ENCODE results near the gene PTAFR.

DNA sequence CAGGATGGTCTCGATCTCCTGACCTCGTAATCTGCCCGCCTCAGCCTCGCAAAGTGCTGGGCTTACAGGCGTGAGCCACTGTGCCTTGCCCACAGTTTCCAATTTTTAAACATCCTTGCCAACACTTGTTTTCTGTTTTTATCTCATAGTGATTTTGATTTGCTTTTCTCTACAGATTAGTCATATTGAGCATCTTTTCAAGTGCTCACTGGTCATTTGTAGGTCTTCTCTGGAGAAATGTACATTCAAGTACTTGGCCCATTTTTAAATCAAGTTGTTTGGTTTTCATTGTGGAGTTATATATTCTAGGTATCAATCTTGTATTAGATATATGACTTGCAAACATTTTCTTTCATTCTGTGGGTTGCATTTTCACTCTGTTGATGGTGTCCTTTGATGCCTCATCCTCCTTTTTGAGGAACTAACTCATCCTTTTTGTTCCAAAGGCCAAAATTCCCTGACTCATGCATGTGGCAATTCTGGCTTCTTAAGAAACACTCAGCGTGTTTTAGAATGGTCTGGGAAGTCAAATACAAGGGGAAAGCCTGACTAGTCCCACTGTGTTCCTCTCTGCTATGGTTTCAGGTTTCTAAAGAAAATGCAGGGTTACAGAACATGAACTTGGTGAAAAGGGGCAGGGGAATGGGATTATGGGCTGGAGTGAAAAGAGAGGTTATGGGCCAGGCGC lies 37.3 kb downstream of the PTAFR start:
- TF ChIP-seq POLR2A (IDR thresholded peaks at IDR 0.05): no peak
- TF ChIP-seq, protein P1, sequence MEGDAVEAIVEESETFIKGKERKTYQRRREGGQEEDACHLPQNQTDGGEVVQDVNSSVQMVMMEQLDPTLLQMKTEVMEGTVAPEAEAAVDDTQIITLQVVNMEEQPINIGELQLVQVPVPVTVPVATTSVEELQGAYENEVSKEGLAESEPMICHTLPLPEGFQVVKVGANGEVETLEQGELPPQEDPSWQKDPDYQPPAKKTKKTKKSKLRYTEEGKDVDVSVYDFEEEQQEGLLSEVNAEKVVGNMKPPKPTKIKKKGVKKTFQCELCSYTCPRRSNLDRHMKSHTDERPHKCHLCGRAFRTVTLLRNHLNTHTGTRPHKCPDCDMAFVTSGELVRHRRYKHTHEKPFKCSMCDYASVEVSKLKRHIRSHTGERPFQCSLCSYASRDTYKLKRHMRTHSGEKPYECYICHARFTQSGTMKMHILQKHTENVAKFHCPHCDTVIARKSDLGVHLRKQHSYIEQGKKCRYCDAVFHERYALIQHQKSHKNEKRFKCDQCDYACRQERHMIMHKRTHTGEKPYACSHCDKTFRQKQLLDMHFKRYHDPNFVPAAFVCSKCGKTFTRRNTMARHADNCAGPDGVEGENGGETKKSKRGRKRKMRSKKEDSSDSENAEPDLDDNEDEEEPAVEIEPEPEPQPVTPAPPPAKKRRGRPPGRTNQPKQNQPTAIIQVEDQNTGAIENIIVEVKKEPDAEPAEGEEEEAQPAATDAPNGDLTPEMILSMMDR (IDR thresholded peaks at IDR 0.05): no peak

Data from ovary (tissue), 3 donors.